Measurements from ENCODE around the gene XKR7. TPM values are rescaled to one million over a fixed set of nuclear protein-coding genes. Genes with fewer than 3 reads are reported as not detected.
"Not testable (repeated sequence)": the region's sequence is repeated elsewhere in the genome, so short reads cannot be mapped to it uniquely, and the experiment has no call there.

The XKR7 gene
- total RNA-seq, 1 donor from 2014 or later: 0.23 TPM

DNA sequence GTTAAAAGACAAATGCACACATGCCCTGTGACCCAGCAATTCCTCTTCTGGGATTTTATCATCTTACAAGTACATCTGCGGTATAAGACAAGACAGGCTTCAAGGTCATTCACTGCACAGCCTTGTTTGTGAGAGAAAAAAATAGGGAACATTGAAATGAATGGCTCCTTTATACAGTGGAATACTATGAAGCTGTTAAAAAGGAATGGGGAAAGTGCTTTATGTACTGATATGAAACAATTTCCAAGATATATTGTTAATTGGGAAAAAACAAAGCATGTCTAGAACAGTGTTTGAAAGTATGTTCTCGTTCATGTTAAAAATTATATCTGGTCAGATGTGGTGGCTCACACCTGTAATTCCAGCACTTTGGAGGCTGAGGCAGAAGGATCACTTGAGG lies 41.5 kb upstream of the XKR7 start:
- Mint-ChIP-seq H3K4me3 (ENCODE audit: unreplicated experiment) (no peak overlapping the region), H3K4me1 (ENCODE audit: unreplicated experiment) (no peaks in the 10 kb centered on the region), H3K27ac (ENCODE audit: unreplicated experiment) (no peak overlapping the region), H3K9me3 (ENCODE audit: unreplicated experiment) (no peaks in the 10 kb centered on the region), H3K36me3 (ENCODE audit: low read depth, unreplicated experiment) (no peaks in the 10 kb centered on the region), H3K27me3 (ENCODE audit: unreplicated experiment) (peaks cover 3% of the 10 kb centered on the region)
- TF ChIP-seq, protein P1, sequence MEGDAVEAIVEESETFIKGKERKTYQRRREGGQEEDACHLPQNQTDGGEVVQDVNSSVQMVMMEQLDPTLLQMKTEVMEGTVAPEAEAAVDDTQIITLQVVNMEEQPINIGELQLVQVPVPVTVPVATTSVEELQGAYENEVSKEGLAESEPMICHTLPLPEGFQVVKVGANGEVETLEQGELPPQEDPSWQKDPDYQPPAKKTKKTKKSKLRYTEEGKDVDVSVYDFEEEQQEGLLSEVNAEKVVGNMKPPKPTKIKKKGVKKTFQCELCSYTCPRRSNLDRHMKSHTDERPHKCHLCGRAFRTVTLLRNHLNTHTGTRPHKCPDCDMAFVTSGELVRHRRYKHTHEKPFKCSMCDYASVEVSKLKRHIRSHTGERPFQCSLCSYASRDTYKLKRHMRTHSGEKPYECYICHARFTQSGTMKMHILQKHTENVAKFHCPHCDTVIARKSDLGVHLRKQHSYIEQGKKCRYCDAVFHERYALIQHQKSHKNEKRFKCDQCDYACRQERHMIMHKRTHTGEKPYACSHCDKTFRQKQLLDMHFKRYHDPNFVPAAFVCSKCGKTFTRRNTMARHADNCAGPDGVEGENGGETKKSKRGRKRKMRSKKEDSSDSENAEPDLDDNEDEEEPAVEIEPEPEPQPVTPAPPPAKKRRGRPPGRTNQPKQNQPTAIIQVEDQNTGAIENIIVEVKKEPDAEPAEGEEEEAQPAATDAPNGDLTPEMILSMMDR (IDR thresholded peaks at IDR 0.05; ENCODE audit: unreplicated experiment): no peak
- no peak for DNase-seq (ENCODE audit: low spot score)

DNA sequence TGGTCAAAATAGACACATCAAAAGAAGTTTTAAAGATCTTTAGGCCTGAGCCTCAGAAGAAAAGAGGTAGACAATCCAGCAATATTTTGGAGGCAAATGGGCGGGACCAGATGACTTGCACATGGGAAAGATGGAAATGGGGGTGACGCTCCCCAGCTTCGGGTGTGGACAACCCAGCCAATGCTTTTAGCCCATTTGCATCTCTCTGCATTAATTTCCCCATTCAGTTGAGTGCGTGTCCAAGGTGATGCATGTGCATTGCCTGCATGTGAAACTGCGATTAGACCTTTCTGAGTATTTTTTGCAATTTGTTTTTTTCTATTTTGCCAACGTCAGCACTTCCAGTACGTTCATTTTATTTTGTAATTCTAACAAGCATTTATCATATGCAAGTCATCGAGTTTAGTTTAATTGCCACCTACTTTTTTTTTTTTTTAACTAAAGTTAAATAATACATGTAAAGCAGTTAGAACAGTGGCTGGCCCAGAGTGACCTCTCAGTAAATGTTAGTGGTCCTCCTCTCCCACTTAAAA lies 40.3 kb upstream of the XKR7 start:
- no peak for DNase-seq (ENCODE audit: low spot score)
- Mint-ChIP-seq H3K4me1 (ENCODE audit: unreplicated experiment) (no peaks in the 10 kb centered on the region), H3K4me3 (ENCODE audit: unreplicated experiment) (no peak overlapping the region), H3K27ac (ENCODE audit: unreplicated experiment) (no peak overlapping the region), H3K36me3 (ENCODE audit: low read depth, unreplicated experiment) (no peaks in the 10 kb centered on the region), H3K27me3 (ENCODE audit: unreplicated experiment) (peaks cover 4% of the 10 kb centered on the region), H3K9me3 (ENCODE audit: unreplicated experiment) (no peaks in the 10 kb centered on the region)
- TF ChIP-seq, protein P1 (IDR thresholded peaks at IDR 0.05; ENCODE audit: unreplicated experiment): no peak

DNA sequence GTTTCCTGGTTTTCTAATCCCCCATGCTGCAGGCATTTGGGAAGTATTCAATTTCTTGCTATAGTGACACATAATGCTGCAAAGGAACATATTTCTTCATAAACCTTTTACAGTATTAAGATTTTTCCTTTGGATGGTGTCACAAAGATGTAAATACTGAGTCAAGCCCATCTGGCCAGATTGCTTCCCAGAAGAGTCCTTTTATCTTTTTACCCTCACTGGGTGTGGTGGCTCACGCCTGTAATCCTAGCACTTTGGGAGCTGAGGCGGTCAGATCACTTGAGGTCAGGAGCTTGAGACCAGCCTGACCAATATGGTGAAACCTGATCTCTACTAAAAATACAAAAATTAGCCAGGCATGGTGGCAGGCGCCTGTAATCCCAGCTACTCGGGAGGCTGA lies 38.3 kb upstream of the XKR7 start:
- not testable (repeated sequence) for H3K9me3 Mint-ChIP-seq (ENCODE audit: unreplicated experiment); DNase-seq (ENCODE audit: low spot score); H3K4me3 Mint-ChIP-seq (ENCODE audit: unreplicated experiment); H3K27ac Mint-ChIP-seq (ENCODE audit: unreplicated experiment); H3K4me1 Mint-ChIP-seq (ENCODE audit: unreplicated experiment); H3K36me3 Mint-ChIP-seq (ENCODE audit: low read depth, unreplicated experiment); H3K27me3 Mint-ChIP-seq (ENCODE audit: unreplicated experiment)

DNA sequence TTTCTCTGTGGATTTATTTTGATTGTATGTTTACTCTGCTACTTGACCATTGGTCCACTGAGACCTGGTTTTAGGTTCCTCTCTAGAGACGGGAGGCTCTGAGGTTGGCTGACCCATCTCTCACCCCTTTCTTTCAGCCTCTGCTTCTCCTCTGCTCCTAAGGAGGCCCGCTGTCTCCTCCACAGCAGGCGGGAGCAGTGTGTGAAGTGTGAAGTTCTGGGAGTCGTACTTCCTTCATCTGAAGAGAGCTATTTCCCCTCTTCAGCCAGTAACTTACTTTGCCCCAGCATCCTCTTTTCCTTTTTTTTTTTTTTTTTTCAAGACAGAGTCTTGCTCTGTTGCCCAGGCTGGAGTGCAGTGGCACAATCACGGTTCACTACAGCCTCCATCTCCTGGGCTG lies 37.2 kb upstream of the XKR7 start:
- peaks cover 7% of the 10 kb centered on the region for H3K27me3 Mint-ChIP-seq (ENCODE audit: unreplicated experiment)
- no peaks in the 10 kb centered on the region for H3K36me3 Mint-ChIP-seq (ENCODE audit: low read depth, unreplicated experiment)
- H3K4me1 Mint-ChIP-seq (ENCODE audit: unreplicated experiment): no peaks in the 10 kb centered on the region
- H3K9me3 Mint-ChIP-seq (ENCODE audit: unreplicated experiment): no peaks in the 10 kb centered on the region
- no peak overlapping the region for H3K4me3 Mint-ChIP-seq (ENCODE audit: unreplicated experiment)
- H3K27ac Mint-ChIP-seq (ENCODE audit: unreplicated experiment): no peak overlapping the region
- TF ChIP-seq, protein P1 (IDR thresholded peaks at IDR 0.05; ENCODE audit: unreplicated experiment): no peak
- no peak for DNase-seq (ENCODE audit: low spot score)

DNA sequence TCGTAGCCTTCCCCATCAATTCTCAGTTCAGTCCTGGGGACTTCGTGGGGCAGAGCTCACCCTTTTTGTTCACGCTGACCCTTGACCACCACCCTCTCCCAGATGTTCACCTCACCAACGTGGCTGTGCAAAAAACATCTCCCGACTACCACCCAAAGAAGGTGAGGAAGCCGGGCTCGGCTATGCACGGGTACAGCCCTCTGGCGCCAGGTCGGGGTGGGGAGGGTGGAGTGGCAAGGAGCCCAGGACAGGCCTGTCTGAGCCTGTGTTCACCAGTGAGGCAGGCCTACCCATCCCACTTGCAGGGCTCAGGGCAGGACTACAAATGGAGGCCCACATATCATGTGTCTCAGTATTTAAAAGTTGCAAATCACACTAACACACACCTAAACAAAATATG lies 34.3 kb upstream of the XKR7 start:
- DNase-seq (ENCODE audit: low spot score): no peak
- peaks cover 7% of the 10 kb centered on the region for H3K27me3 Mint-ChIP-seq (ENCODE audit: unreplicated experiment)
- no peaks in the 10 kb centered on the region for H3K9me3 Mint-ChIP-seq (ENCODE audit: unreplicated experiment)
- TF ChIP-seq, protein P1 (IDR thresholded peaks at IDR 0.05; ENCODE audit: unreplicated experiment): no peak
- H3K27ac Mint-ChIP-seq (ENCODE audit: unreplicated experiment): no peak overlapping the region
- H3K4me3 Mint-ChIP-seq (ENCODE audit: unreplicated experiment): no peak overlapping the region
- H3K4me1 Mint-ChIP-seq (ENCODE audit: unreplicated experiment): no peaks in the 10 kb centered on the region
- no peaks in the 10 kb centered on the region for H3K36me3 Mint-ChIP-seq (ENCODE audit: low read depth, unreplicated experiment)

All from endothelial cell (in vitro differentiated cells).